Skin epidermis (tissue), 12 donors: Measurements from ENCODE around the gene KRT4.

Experiments
- H3K27ac ChIP-seq, 21 experiments: fragments of 200-600 bp; sonication (generic) in 11 of 21; one replicate each; pipeline ENCODE4 v1.5.0; 2020; ENCODE audit warnings: mild to moderate bottlenecking in 3 of 21, inconsistent platforms in 2 of 21, moderate library complexity in 2 of 21
- H3K4me3 ChIP-seq, 7 experiments: fragments of 200-600 bp; sonication (generic) in 2 of 7; one replicate each; pipeline ENCODE4 v1.5.0; 2020; ENCODE audit warnings: inconsistent platforms in 2 of 7, mild to moderate bottlenecking in 2 of 7, moderate library complexity in 1 of 7

The KRT4 gene

GRCh38 chr12:52837781-52838608 is 24.1 kb upstream of the KRT4 start:
- Histone ChIP-seq H3K27ac (peak overlapping the region in 5 of 21 experiments; percentile 1 to 37 (median 7)), H3K4me3 (no peak overlapping the region)

DNA sequence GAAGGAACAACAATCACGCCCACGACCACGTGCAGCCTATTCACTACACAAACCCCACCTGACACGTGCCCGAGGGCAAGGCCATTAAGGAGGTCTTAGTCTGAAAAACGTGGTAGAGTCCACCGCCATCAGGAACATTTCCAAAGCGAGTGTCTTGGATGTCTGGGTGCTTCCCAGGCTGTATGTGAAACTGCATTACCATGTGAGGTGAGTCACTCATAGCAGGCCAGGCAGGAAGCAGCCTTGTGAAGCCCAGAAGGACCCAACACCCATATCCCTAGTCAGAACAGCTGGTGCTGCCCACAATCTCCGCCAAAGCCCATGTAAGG is 23.5 kb upstream of the KRT4 start:
- peak overlapping the region in 6 of 21 experiments; percentile 4 to 73 (median 40) for H3K27ac ChIP-seq
- no peak overlapping the region for H3K4me3 ChIP-seq

- H3K4me3 ChIP-seq = no peak overlapping the region
- peak overlapping the region in 9 of 21 experiments; percentile 4 to 73 (median 35) for H3K27ac ChIP-seq
Measured at GRCh38 chr12:52836491-52837412, 22.8 kb upstream of the KRT4 start.

DNA sequence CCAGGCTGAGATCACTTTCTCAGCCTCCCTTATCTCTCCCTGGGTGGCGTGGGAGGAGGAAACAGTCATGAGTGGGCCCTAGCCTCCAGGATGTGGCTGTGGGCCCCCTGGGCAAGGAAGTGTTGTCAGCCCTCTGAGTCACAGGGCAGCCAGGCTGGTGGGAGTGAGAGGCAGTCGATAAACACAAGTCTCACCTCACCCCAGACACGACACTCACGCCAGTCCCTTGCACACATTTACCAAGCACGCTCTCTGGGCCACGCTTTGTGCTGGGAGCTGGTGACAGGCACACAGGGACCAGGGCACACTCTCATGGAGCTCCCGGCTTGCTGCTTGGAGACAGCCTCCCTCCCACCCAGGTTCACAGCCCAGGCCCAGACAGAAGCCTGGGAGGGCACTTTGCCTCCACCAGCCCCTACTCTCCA is 22.1 kb upstream of the KRT4 start:
- no peak overlapping the region for H3K4me3 ChIP-seq
- peak overlapping the region in 7 of 21 experiments; percentile 4 to 73 (median 35) for H3K27ac ChIP-seq

DNA sequence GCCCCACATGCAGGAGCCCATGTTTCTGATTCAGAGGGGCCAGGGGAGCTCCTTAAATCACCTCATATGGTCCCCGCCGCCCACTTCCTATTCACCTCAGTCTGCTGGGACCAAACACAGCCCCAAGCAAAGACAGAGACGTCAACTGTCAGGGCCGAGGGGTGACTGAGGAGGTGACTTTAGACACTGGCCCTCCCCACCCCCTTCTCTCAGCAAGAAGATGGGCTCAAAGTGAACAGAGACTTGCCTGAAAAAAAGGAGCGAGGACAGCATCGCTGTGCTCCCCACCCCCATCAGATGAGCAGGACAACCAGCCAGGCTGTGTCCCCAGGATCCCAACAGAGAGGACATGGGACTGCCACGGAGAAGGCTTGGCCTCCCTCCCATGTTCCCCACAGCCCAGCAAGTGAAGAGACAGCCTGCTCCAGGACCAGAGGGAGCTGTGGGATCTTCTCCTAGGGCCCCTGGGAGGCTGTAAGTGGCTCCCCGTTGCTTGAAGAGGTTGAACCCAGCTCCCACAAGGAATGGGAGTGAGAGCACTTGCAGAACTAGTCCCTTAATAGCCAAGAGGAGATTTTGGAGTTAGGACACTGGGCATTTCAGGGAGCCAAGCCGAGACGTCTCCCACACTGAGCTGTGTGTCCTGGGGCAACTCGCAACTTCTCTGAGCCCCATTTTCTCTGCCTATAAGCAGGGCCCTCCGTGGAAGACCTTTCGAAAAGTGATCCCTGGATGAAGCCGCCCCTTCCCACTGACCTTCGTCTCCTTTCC is 21.5 kb upstream of the KRT4 start:
- Histone ChIP-seq H3K4me3 (no peak overlapping the region), H3K27ac (peak overlapping the region in 5 of 21 experiments; percentile 4 to 73 (median 33))

DNA sequence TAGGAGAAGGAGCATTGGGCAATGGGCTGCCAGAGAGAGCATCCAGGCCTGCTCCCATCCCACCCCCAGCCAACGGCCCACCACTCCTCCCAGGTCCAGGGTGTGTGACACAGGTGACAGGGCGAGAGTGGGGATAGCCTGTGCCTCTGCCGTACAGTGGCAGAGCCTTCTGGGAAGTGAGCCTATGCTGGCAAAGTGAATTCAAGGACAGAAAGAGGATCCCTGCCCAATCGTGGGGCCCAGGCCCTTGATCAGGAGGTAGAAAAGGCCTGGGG is 20.7 kb upstream of the KRT4 start:
- no peak overlapping the region for H3K4me3 ChIP-seq
- H3K27ac ChIP-seq = peak overlapping the region in 6 of 21 experiments; percentile 16 to 43 (median 28)

GRCh38 chr12:52833922-52834726 is 20.2 kb upstream of the KRT4 start, which contains the start of gene KRT79:
Gene KRT79 (minus strand): TSS chr12:52834311. CDS start chr12:52834260, 51 bp downstream.
- Histone ChIP-seq H3K27ac (peak within 1 kb of the TSS in 10 of 21 experiments; percentile 4 to 43 (median 28)), H3K4me3 (peak within 1 kb of the TSS in 1 of 7 experiments; percentile 7)

DNA sequence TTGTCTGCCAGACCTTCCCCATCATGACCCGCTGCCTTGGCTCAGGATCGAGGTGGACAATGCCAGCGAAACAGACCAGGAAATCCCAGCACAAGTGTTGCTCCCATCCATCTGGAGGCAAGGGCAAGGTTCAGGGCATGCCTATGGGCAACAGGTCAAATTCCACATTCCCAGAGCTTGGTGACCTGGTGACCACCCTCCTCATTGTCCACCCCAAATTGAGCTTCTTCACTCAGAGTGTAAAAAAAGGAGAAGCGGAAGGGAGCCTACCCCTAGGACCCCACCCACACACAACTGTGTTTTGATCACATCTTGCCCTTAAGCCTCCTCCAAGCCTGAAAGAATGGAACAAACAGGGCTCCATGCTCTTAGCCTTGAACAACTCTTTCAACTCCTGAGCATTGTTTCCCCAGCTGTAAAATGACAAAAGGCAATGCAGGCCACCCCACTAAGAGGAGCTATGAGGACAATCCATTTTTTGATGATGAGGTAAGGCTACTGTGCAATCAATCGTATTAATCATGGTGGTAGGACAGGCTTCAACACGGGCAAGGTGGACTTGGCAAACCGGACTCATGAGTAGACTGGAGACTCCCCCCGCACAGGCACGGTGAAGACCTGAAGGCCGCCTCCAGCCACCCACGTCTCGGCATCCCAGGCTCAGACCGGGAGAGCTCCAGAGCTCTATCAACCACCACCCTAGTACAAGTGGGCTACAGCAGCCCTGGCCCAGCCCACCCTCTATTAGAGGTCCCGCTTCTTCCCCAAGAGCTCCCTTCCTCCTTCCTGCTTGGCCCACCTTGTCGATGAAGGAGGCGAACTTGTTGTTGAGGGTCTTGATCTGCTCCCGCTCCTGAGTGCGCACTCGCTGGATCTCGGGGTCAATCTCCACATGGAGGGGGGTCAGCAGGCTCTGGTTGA is 19.3 kb upstream of the KRT4 start:
- Histone ChIP-seq H3K27ac (peak overlapping the region in 6 of 21 experiments; percentile 4 to 42 (median 13)), H3K4me3 (peak overlapping the region in 1 of 7 experiments; percentile 13)

GRCh38 chr12:52832451-52832850 is 18.5 kb upstream of the KRT4 start:
- Histone ChIP-seq H3K4me3 (peak overlapping the region in 1 of 7 experiments; percentile 13), H3K27ac (no peak overlapping the region)

DNA sequence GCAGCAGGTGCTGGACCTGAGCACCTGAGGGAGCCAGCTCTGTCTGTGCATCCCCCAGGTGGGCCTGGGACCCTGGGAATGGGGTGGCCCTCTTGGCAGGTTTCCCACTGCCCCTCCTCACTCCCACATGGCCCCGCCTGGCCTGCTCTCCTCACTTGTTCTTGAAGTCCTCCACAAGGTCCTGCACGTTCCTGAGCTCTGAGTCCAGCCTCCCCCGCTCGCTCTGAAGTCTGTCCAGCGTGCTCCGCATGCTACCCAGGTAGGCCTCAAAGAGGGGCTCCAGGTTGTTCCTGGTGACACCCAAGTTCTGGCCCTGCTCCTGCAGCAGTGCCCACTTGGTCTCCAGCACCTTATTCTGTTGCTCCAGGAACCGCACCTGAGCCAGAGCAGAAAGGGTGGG is 17.3 kb upstream of the KRT4 start:
- no peak overlapping the region for H3K27ac ChIP-seq
- H3K4me3 ChIP-seq = no peak overlapping the region

DNA sequence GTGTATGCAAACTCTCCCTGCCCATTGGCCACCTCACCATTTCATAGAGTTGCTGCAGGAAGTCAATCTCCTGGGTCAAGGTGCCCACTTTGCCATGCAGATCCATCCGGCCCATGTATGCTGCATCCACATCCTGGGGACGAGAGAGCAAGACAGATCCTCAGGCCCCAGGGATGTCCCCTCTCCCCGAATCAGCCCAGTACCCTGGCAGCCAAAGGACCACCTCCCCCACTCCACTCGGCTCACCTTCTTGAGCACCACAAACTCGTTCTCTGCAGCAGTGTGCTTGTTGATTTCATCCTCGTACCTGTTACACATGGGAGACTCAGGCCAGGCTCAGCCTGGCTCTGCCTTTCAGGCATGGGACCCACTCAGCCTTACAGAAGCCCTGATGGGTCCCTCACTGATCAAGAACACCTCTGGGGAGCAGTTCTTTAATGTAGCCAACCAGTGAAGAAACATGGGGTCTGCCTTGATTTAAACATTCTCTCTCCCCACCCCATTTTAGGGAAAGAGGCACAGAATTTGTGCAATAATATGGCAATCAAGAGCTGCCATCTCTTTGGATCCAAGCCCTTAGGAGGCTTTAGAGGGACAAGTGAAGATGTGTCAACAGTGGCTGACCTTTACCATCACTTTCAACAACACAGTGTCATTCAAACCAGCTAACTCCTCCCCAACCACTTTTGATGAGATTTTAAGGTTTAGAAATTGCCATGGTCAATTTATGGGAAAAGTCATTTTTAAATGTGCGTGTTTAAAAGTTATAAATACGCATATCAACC is 16.3 kb upstream of the KRT4 start:
- H3K4me3 ChIP-seq = no peak overlapping the region
- no peak overlapping the region for H3K27ac ChIP-seq

- no peak overlapping the region for H3K4me3 ChIP-seq
- no peak overlapping the region for H3K27ac ChIP-seq
Measured at GRCh38 chr12:52828591-52829021, 14.7 kb upstream of the KRT4 start.

GRCh38 chr12:52828156-52828555 is 14.2 kb upstream of the KRT4 start:
- H3K27ac ChIP-seq = no peak overlapping the region
- H3K4me3 ChIP-seq = no peak overlapping the region

DNA sequence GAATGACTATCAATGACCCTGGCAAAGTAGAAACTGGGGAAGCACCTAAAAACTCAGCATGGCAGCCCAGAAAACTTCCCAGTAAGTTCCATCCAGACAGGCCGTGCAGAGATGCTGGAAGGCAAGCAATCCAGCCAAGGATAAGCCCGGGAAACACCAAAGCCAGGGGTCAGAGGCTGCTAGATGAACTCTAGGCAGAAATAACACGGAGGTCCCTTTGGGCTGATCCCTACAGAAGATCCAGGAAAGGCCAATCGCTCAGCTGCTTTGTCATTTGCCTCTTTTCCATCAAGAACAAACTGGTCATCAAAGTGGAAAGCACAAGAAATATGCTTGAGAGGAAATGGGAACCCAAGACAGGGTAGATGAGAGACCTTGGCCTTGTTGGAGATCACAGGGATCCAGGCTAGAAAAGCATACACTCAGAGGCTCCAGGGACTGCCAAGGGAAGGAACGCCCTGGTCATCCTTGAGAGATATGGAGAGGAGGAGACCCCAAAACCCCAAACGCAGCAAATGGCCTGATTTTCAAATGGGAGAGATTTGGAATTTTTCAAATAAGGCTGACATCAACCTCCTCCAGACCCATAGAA is 13.7 kb upstream of the KRT4 start:
- H3K4me3 ChIP-seq = no peak overlapping the region
- no peak overlapping the region for H3K27ac ChIP-seq

DNA sequence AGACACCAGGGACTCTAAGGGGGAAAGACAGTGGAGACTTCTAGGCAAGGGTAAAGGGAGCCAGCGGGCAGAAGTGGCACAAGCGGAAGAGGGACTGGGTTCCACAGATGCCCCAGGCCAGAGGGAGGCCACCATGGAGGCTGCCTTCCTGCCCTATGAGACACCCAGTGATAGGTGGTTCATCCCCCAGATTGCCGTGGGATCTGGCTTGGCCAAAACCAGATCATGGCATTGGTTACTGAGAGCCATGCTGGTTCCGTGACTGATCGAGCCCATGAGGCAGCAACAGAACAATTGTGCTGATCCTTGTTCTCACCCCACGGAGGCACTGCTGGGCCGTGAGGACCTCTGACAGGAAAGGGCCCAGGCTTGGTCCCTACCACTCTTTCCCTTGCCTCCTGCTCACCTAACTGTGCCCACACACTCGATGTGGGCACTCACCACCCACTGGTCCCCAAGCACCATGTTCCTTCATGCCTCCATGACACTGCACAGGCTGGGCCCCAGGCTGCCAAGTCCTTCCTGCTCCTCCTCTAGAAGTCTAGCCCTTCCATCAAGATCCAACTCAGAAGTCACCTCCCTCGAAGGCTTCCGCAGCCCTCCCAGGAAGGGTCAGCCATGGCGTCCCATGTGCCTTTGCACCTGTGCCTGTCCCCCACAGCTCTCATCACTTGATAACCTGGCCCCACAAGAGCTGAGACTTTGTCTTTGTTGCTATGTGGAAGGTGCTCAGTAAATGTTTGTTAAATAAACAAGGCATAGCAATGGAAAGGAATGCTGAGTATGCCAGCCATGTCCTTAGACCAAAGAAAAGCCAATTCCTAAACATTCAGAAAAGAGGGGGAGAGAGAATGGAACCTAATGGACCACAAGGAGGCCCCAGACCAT is 12.9 kb upstream of the KRT4 start:
- H3K27ac ChIP-seq = no peak overlapping the region

DNA sequence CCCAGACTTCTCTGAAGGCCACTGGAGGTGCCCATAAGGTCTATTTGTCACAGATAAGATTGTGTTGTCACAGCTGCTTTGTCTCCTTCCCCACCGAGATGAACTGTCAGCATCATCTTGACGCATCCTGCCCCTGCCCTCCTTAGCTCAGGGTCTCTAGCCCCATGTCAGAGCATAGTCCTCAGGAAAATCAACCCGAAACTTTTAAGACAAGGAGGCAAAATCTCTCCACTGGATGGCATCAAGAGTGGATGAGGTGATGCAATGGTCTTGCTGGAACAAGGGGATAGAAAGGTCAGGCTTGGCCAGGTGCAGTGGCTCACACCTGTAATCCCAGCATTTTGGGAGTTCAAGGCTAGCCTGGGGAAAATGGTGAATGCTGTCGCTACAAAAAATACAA is 12.0 kb upstream of the KRT4 start:
- no peak overlapping the region for H3K27ac ChIP-seq
- H3K4me3 ChIP-seq = no peak overlapping the region

More for the DNA sequence above, 12.9 kb upstream of the KRT4 start:
- no peak overlapping the region for H3K4me3 ChIP-seq
